Loucy (cell line): ENCODE data around the gene GRHL1.

Source experiments
- H2AFZ ChIP-seq: fragments of 200-600 bp; sonication (generic); 2 replicates; pipeline ENCODE4 v1.6.0; 2016; ENCODE audit warnings: antibody characterized with exemption, mild to moderate bottlenecking, low read length, moderate library complexity
- H3F3A ChIP-seq: fragments of 200-600 bp; 2 replicates; pipeline ENCODE4 v1.6.0; 2016; ENCODE audit warnings: antibody characterized with exemption, low read depth, mild to moderate bottlenecking
- H3K27me3 ChIP-seq: fragments of 200-600 bp; sonication (generic); 2 replicates; pipeline ENCODE4 v1.6.1; 2014; ENCODE audit warnings: low read length, mild to moderate bottlenecking; ENCODE audit not compliant: insufficient read depth, poor library complexity, severe bottlenecking
- H3K36me3 ChIP-seq: fragments of 200-600 bp; sonication (generic); 2 replicates; pipeline ENCODE4 v1.6.1; 2016; ENCODE audit warnings: low read length; ENCODE audit not compliant: insufficient read depth
- H3K4me1 ChIP-seq: fragments of 200-600 bp; sonication (generic); 2 replicates; pipeline ENCODE4 v1.5.1; 2014; ENCODE audit warnings: low read length, mild to moderate bottlenecking; ENCODE audit not compliant: insufficient read depth, poor library complexity, severe bottlenecking
- H3K4me2 ChIP-seq: fragments of 200-600 bp; sonication (generic); 2 replicates; pipeline ENCODE4 v1.6.0; 2014; ENCODE audit warnings: antibody characterized with exemption, low read length, low read depth, mild to moderate bottlenecking; ENCODE audit not compliant: poor library complexity, severe bottlenecking
- H3K4me3 ChIP-seq: fragments of 200-600 bp; sonication (generic); 2 replicates; pipeline ENCODE4 v1.5.1; 2014; ENCODE audit warnings: low read length, mild to moderate bottlenecking, mixed read lengths; ENCODE audit not compliant: poor library complexity, severe bottlenecking
- H3K79me2 ChIP-seq: fragments of 200-600 bp; sonication (generic); 2 replicates; pipeline ENCODE4 v1.6.1; 2014; ENCODE audit warnings: low read length; ENCODE audit not compliant: insufficient read depth
- H3K9ac ChIP-seq: fragments of 200-600 bp; sonication (generic); 2 replicates; pipeline ENCODE4 v1.6.0; 2014; ENCODE audit warnings: mild to moderate bottlenecking, low read depth, low read length, moderate library complexity; ENCODE audit not compliant: poor library complexity, severe bottlenecking
- H3K9me2 ChIP-seq: fragments of 200-600 bp; sonication (generic); replicated peaks from 2 replicates; pipeline ENCODE4 v1.6.1; 2016; ENCODE audit warnings: low read depth, low read length, mixed read lengths
- H3K9me3 ChIP-seq: fragments of 200-600 bp; sonication (generic); 2 replicates; pipeline ENCODE4 v1.6.1; 2014; ENCODE audit warnings: mild to moderate bottlenecking, antibody characterized with exemption, low read length, low read depth; ENCODE audit not compliant: insufficient read depth
- H4K20me1 ChIP-seq: fragments of 200-600 bp; sonication (generic); 2 replicates; pipeline ENCODE4 v1.6.0; 2014; ENCODE audit warnings: antibody characterized with exemption, low read length, mild to moderate bottlenecking; ENCODE audit not compliant: insufficient read depth, poor library complexity, severe bottlenecking
- CTCF ChIP-seq: fragments of 200-600 bp; sonication (generic); conservative IDR thresholded peaks from 2 replicates; pipeline ENCODE4 v1.5.1; 2014; ENCODE audit warnings: mild to moderate bottlenecking, antibody characterized with exemption, low read length
- EZH2phosphoT487 ChIP-seq: fragments of 200-600 bp; IDR thresholded peaks from 2 replicates; pipeline ENCODE4 v1.6.1; 2018; ENCODE audit warnings: antibody characterized with exemption, mild to moderate bottlenecking, moderate library complexity, borderline replicate concordance

The GRHL1 gene

GRCh38 chr2:10019602-10020400 lies 68.3 kb downstream of the GRHL1 start:
- Histone ChIP-seq H2AFZ (no peak overlapping the region), H4K20me1 (no peaks in the 10 kb centered on the region), H3K9ac (no peak overlapping the region)

GRCh38 chr2:10022041-10022421 lies 70.5 kb downstream of the GRHL1 start:
- Histone ChIP-seq H3K9me3 (no peaks in the 10 kb centered on the region), H3F3A (no peaks in the 10 kb centered on the region), H4K20me1 (no peaks in the 10 kb centered on the region), H3K4me1 (no peaks in the 10 kb centered on the region), H3K79me2 (no peaks in the 10 kb centered on the region), H3K9ac (no peak overlapping the region), H3K4me2 (no peak overlapping the region), H3K4me3 (no peak overlapping the region), H3K27me3 (no peaks in the 10 kb centered on the region), H2AFZ (no peak overlapping the region), H3K9me2 (no peaks in the 10 kb centered on the region), H3K36me3 (no peaks in the 10 kb centered on the region)
- no peak for TF ChIP-seq CTCF
- TF ChIP-seq EZH2phosphoT487 = no peak

More at GRCh38 chr2:10019602-10020400, 68.3 kb downstream of the GRHL1 start:
- TF ChIP-seq CTCF = no peak
- TF ChIP-seq EZH2phosphoT487 = no peak
- H3K36me3 ChIP-seq = no peaks in the 10 kb centered on the region
- no peak overlapping the region for H3K4me3 ChIP-seq
- H3K4me2 ChIP-seq = no peak overlapping the region
- no peaks in the 10 kb centered on the region for H3K79me2 ChIP-seq
- H3K9me2 ChIP-seq = no peaks in the 10 kb centered on the region
- no peaks in the 10 kb centered on the region for H3F3A ChIP-seq
- H3K9me3 ChIP-seq = no peaks in the 10 kb centered on the region
- H3K27me3 ChIP-seq = no peaks in the 10 kb centered on the region
- no peaks in the 10 kb centered on the region for H3K4me1 ChIP-seq

- Histone ChIP-seq H3K4me2 (no peak overlapping the region), H3K27me3 (no peaks in the 10 kb centered on the region), H3K9ac (no peak overlapping the region), H3K4me1 (no peaks in the 10 kb centered on the region), H3K9me3 (no peaks in the 10 kb centered on the region), H2AFZ (no peak overlapping the region), H3K9me2 (no peaks in the 10 kb centered on the region), H3F3A (no peaks in the 10 kb centered on the region), H3K79me2 (no peaks in the 10 kb centered on the region), H3K36me3 (no peaks in the 10 kb centered on the region), H3K4me3 (no peak overlapping the region), H4K20me1 (no peaks in the 10 kb centered on the region)
- no peak for TF ChIP-seq CTCF
- TF ChIP-seq EZH2phosphoT487 = no peak
Observed at GRCh38 chr2:10022445-10022844, 71.0 kb downstream of the GRHL1 start.
